Omental fat pad (tissue), 4 donors: ENCODE results near the gene IL1RAPL2. TPM values are rescaled to one million over a fixed set of nuclear protein-coding genes. Genes with fewer than 3 reads are reported as not detected.

Experiments
- ATAC-seq: fragments of 150-250 bp; one replicate; pipeline ENCODE4 v1.9.1; 2016; ENCODE audit warnings: mild to moderate bottlenecking, moderate library complexity; ENCODE audit not compliant: low FRiP score
- DNase-seq: peaks from one replicate; pipeline ENCODE4 v3.0.0-alpha.2; 2019; ENCODE audit warnings: low spot score
- total RNA-seq, 4 donors: library from RNA; depleted of rRNA; stranded (reverse); fragments of >200 nt; gene quantifications; one replicate each; pipeline ENCODE4 v1.1.0, GENCODE V29; 2016
- TF ChIP-seq, protein P1 (sequence below), 3 donors: fragments of 450-650 bp; IDR thresholded peaks; one replicate each; pipeline ENCODE4 v1.5.1; 2016 to 2017; ENCODE audit warnings: antibody characterized with exemption in 3 of 3, mild to moderate bottlenecking in 3 of 3, moderate library complexity in 2 of 3

Gene IL1RAPL2
- total RNA-seq, 4 donors from 2014 or later, result 0.09 TPM; not detected in 3

DNA sequence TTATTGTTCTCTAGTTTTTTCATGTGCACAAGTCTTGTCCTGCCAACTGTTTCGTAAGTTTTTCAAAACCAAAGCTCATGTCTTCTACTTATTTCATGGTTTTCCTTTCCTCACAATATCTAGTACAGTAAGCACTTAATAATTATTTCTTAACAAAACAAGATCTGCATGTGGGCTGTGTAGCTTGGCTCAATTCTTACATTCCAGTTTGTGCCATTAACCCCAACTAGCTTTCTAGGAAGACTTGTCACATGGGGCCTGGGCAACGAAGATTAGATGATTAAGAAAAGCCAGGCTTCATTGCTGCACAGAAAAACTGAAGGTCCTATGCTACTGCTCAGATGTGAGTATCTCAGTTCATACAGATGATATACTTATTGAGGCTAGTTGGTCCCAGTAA is 809.8 kb downstream of the IL1RAPL2 start:
- ATAC-seq, result no peak
- no peak for DNase-seq
- TF ChIP-seq, protein P1, sequence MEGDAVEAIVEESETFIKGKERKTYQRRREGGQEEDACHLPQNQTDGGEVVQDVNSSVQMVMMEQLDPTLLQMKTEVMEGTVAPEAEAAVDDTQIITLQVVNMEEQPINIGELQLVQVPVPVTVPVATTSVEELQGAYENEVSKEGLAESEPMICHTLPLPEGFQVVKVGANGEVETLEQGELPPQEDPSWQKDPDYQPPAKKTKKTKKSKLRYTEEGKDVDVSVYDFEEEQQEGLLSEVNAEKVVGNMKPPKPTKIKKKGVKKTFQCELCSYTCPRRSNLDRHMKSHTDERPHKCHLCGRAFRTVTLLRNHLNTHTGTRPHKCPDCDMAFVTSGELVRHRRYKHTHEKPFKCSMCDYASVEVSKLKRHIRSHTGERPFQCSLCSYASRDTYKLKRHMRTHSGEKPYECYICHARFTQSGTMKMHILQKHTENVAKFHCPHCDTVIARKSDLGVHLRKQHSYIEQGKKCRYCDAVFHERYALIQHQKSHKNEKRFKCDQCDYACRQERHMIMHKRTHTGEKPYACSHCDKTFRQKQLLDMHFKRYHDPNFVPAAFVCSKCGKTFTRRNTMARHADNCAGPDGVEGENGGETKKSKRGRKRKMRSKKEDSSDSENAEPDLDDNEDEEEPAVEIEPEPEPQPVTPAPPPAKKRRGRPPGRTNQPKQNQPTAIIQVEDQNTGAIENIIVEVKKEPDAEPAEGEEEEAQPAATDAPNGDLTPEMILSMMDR (IDR thresholded peaks at IDR 0.05), result no peak

DNA sequence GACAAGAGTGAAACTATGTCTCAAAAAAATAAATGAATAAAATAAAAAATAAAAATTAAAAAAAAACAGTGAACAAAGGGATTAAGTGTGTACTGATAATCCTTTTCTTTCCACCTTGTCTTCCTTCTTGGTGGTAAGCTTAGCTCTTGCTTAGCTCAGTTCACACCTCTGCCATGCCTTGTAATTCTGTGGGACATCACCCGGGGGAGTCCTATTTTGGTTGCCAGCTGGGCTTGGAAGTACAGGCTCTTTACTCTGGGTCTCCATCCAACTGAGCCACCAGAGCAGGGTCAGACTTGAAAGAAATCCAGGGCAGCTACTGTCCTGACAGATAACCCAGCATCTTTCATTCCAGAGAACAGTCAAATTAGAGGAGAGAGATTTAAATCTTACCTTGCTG is 858.7 kb downstream of the IL1RAPL2 start:
- TF ChIP-seq, protein P1 (IDR thresholded peaks at IDR 0.05), result no peak
- DNase-seq (no peak), ATAC-seq (no peak)

DNA sequence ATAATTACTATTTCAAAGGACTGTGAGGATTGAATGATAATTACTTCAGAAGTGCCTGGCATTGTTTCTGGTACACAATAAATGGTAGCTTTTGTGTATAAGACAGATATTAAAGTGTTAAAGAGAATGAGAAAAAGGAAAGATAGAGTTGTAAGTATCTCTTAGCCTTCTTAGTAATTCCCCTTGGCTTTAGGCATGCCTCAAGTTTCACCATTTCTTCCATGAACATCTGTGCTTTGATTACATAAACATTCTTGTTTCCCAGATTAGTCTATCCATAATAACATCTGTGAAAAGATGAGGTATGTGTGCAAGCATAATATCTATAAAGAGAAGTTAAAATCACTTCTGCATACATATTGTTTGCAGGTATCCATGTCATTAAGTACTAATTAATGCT is 885.4 kb downstream of the IL1RAPL2 start:
- TF ChIP-seq, protein P1 (IDR thresholded peaks at IDR 0.05), result no peak

DNA sequence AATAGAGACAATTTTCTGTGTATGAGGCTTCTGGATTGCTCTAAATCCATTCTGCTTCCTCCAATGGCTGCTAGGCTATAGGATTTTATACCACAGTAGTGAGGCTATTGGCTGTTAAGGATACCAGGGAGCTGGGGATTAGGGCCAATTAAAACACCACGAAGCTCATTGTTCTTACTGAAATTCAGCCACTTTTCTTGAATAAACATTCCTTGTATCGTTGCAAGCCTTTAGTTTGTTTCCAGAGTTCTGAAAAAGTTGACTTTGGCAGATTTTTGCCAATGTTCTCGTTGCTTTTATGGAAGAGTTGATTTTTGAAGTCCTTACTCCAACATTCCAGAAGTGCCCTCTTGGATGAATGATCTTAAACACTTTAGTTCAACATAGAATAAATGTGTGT is 892.8 kb downstream of the IL1RAPL2 start:
- TF ChIP-seq, protein P1 (IDR thresholded peaks at IDR 0.05), result no peak
- ATAC-seq (no peak), DNase-seq (no peak)

More for the DNA sequence above, 885.4 kb downstream of the IL1RAPL2 start:
- DNase-seq (no peak), ATAC-seq (no peak)

DNA sequence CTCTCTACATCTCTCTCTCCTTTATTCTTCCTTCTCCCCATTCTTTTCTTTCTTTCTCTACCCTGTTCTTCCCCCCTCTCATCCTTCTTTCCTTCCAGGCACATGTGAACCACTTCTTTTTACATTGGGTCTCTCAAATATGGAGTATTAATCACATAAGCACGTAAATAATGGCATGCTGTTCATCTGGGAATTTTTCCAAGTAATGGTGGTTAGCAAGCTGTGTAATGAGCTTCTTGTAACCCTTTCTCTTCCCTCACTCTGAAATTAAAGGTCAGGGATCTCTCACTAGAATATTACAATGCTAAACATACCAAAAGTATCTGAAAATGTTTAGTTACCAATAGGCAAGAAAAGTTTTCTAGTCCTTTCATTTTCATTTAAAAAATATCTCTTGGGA is 894.4 kb downstream of the IL1RAPL2 start:
- DNase-seq (no peak), ATAC-seq (no peak)
- TF ChIP-seq, protein P1 (IDR thresholded peaks at IDR 0.05), result no peak

DNA sequence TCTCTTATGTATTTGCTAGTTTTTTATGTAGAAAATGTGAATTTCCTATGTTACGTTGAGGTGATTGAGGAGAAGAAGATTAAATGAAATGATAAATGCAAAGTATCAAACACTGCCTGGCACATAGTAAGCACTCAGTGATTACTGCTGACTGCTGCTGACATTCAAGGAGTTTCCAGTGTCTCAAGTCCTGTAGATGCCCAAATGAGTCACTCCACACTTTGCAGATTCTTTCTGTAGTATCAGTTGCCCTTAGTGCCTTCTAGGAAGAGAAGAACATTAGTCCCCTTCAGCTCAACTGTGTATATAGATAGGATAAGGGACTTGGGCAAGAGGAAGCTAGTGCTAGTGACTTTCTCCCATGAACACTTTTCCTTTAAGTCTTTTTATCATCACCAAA is 895.0 kb downstream of the IL1RAPL2 start:
- ATAC-seq (no peak), DNase-seq (no peak)
- TF ChIP-seq, protein P1 (IDR thresholded peaks at IDR 0.05), result no peak

DNA sequence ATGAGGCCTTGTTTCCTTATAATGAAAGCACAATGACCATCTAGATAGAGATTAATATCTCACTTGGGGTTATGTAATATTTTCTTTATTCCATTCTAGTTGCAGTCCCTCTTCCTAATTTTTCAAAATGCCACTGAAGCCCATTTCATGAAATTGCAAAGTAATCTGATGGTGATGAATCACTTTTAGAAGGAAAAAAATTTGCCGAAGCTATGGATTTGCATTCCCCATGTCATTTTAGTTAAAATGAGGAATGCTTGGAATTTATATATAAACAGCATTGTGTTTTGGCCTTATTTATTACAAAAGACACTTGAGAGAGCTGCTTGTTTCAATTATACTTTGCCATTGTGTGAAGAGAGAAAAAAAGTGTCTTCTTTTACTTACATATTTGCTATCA is 896.2 kb downstream of the IL1RAPL2 start:
- TF ChIP-seq, protein P1 (IDR thresholded peaks at IDR 0.05), result no peak
- no peak for ATAC-seq
- no peak for DNase-seq
